HEK293T (cell line): ENCODE measurements around the gene IRAK1.

Source experiments
- CTCF ChIA-PET: fragments of 350-600 bp; formaldehyde crosslinking; extraction: SDS; loops from one replicate; lab custom pipeline; 2021; ENCODE audit warnings: antibody characterized with exemption, inconsistent platforms; lab: Yijun Ruan, JAX
- POLR2A ChIA-PET: fragments of 350-600 bp; formaldehyde crosslinking; extraction: SDS; loops from one replicate; lab custom pipeline; 2020; ENCODE audit warnings: antibody characterized with exemption, inconsistent platforms; lab: Yijun Ruan, JAX
- DNase-seq: peaks from one replicate; pipeline ENCODE4 v3.0.0; 2012; ENCODE audit warnings: mixed read lengths; ENCODE audit errors: extremely low spot score
- ARNT ChIP-seq: fragments of 450-650 bp; IDR thresholded peaks from 2 replicates; pipeline ENCODE4 v1.6.1; 2017; ENCODE audit warnings: mild to moderate bottlenecking
- BHLHE40 ChIP-seq: fragments of 450-650 bp; IDR thresholded peaks from 2 replicates; pipeline ENCODE4 v1.6.1; 2016; ENCODE audit warnings: mild to moderate bottlenecking, moderate library complexity, borderline replicate concordance
- CTBP1 ChIP-seq: fragments of 450-650 bp; IDR thresholded peaks from 2 replicates; pipeline ENCODE4 v1.6.1; 2016; ENCODE audit warnings: borderline replicate concordance
- ELF4 ChIP-seq: fragments of 450-650 bp; IDR thresholded peaks from 2 replicates; pipeline ENCODE4 v1.6.1; 2017; ENCODE audit warnings: antibody characterized with exemption
- FOXA1 ChIP-seq: fragments of 450-650 bp; IDR thresholded peaks from 2 replicates; pipeline ENCODE4 v1.6.1; 2016; ENCODE audit warnings: mild to moderate bottlenecking
- FOXK2 ChIP-seq: fragments of 450-650 bp; IDR thresholded peaks from 2 replicates; pipeline ENCODE4 v1.6.1; 2016; ENCODE audit warnings: mild to moderate bottlenecking
- FOXM1 ChIP-seq: fragments of 450-650 bp; IDR thresholded peaks from 2 replicates; pipeline ENCODE4 v1.6.1; 2017; ENCODE audit warnings: mild to moderate bottlenecking, borderline replicate concordance
- HDGF ChIP-seq: fragments of 450-650 bp; IDR thresholded peaks from 2 replicates; pipeline ENCODE4 v1.6.1; 2017; ENCODE audit warnings: antibody characterized with exemption, borderline replicate concordance
- L3MBTL2 ChIP-seq: fragments of 450-650 bp; conservative IDR thresholded peaks from 2 replicates; pipeline ENCODE4 v1.6.1; 2016; ENCODE audit warnings: mild to moderate bottlenecking
- LEF1 ChIP-seq: fragments of 450-650 bp; IDR thresholded peaks from 2 replicates; pipeline ENCODE4 v1.6.1; 2017; ENCODE audit warnings: mild to moderate bottlenecking, borderline replicate concordance
- NFRKB ChIP-seq: fragments of 450-650 bp; IDR thresholded peaks from 2 replicates; pipeline ENCODE4 v1.6.1; 2016; ENCODE audit warnings: mild to moderate bottlenecking, moderate library complexity
- SP1 ChIP-seq: fragments of 450-650 bp; IDR thresholded peaks from 2 replicates; pipeline ENCODE4 v1.6.1; 2017
- SUZ12 ChIP-seq: fragments of 450-650 bp; IDR thresholded peaks from 2 replicates; pipeline ENCODE4 v1.6.1; 2016; ENCODE audit warnings: mild to moderate bottlenecking
- TARDBP ChIP-seq: fragments of 450-650 bp; IDR thresholded peaks from 2 replicates; pipeline ENCODE4 v1.6.1; 2016
- ZNF384 ChIP-seq: fragments of 450-650 bp; IDR thresholded peaks from 2 replicates; pipeline ENCODE4 v1.6.1; 2016
- TF ChIP-seq, protein P1 (sequence below): fragments of 450-650 bp; IDR thresholded peaks from 2 replicates; pipeline ENCODE4 v1.6.1; 2016

The IRAK1 gene

DNA sequence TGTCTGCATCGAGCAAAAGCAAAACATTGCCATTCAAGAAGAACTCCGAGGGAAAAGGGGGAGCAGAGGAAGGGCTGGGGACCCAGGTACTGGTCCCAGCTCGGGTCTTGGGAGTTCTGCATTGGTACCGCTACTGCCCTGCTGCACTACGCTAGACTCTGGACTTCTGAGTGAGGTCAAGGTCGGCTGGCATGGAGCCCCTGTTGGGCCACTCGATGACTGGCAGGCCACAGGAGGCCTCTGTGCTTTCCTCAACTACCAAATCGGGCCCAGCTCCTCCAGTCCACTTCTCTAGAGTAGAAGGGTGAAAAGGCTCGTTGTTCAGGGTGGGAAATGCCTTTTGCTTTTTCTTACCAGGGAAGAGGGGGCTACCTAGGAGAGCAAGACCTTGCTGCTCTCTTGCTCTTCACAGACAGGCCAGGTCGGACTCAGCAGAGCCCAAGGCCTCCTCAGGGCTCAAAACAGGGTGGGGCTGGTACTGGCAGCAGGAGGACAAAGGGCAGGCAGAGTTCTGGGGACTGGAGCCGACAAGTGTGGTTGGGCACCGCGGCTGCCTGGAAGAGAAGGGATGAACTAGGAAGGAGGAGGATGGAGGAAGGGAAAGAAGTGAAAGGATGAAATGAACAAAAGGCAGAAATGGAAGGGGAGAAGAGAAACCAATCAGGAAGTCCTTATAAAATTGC, 8.9 kb upstream of the IRAK1 start:
- TF ChIP-seq SP1 (no peak), FOXK2 (no peak), FOXA1 (no peak), L3MBTL2 (no peak), ZNF384 (no peak), ELF4 (no peak), LEF1 (no peak), TARDBP (no peak), BHLHE40 (no peak), SUZ12 (no peak), NFRKB (no peak), FOXM1 (no peak), ARNT (no peak), CTBP1 (no peak), HDGF (no peak)
- TF ChIP-seq, protein P1, sequence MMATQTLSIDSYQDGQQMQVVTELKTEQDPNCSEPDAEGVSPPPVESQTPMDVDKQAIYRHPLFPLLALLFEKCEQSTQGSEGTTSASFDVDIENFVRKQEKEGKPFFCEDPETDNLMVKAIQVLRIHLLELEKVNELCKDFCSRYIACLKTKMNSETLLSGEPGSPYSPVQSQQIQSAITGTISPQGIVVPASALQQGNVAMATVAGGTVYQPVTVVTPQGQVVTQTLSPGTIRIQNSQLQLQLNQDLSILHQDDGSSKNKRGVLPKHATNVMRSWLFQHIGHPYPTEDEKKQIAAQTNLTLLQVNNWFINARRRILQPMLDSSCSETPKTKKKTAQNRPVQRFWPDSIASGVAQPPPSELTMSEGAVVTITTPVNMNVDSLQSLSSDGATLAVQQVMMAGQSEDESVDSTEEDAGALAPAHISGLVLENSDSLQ = no peak
- DNase-seq = no peak
- ChIA-PET CTCF (interaction anchor here (0.6 to 2.3 kb wide), 3 partner anchors 15 to 19 kb away, joined by 3 to 13 read pairs (median 3); no protein-coding TSS in a partner anchor), POLR2A (interaction anchor here (1.0 kb wide), 1 partner anchor 12 kb away, joined by 3 read pairs; no protein-coding TSS in a partner anchor)

DNA sequence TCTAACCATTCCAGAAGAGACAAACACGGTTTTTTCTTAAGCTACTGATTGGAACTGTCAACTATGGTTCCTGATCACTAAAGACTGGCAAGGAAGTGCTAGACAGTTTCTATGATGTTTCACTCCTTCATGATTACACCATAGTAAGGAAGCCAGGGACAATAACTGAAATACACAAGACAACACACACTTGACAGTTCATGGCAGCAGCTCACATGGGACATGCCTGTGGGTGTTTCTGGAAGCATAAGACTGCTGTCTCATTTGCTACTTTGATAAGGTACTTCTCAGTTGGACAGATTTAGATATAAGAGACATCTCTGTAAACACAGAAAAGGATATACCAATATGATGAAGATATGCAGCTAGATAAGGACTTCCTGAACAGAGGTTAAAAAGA, 8.3 kb upstream of the IRAK1 start:
- CTCF ChIA-PET = interaction anchor here (0.6 to 1.2 kb wide), 2 partner anchors 17 to 20 kb away, joined by 3 read pairs; no protein-coding TSS in a partner anchor

DNA sequence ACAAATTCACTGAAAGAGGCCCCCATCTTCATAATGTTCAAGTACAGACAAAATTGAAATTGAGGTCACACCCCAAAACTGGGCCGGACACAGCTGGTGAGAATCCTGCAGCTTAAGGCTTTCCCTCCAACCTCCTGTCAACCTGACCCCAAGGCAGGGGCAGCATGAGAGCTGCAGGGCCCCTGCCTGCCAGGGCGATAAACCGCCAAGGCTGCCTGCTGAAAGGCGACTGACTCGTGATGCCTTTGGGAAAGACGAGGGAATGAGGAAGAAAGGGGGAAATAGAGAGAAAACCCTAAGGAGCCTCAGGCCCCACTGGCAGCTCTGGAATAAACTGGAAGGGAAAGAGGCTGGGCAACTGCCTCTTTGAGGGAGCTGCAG, 7.3 kb upstream of the IRAK1 start:
- CTCF ChIA-PET = no interaction called here

More for the DNA sequence above, 8.3 kb upstream of the IRAK1 start:
- no peak for DNase-seq
- POLR2A ChIA-PET = interaction anchor here (1.0 kb wide), 1 partner anchor 13 kb away, joined by 3 read pairs; no protein-coding TSS in a partner anchor
- TF ChIP-seq BHLHE40 (no peak), CTBP1 (no peak), SUZ12 (no peak), LEF1 (no peak), L3MBTL2 (no peak), HDGF (no peak), ZNF384 (no peak), FOXA1 (no peak), NFRKB (no peak), FOXK2 (no peak), SP1 (no peak), ELF4 (no peak), ARNT (no peak), TARDBP (no peak), FOXM1 (no peak)
- TF ChIP-seq, protein P1 = no peak

DNA sequence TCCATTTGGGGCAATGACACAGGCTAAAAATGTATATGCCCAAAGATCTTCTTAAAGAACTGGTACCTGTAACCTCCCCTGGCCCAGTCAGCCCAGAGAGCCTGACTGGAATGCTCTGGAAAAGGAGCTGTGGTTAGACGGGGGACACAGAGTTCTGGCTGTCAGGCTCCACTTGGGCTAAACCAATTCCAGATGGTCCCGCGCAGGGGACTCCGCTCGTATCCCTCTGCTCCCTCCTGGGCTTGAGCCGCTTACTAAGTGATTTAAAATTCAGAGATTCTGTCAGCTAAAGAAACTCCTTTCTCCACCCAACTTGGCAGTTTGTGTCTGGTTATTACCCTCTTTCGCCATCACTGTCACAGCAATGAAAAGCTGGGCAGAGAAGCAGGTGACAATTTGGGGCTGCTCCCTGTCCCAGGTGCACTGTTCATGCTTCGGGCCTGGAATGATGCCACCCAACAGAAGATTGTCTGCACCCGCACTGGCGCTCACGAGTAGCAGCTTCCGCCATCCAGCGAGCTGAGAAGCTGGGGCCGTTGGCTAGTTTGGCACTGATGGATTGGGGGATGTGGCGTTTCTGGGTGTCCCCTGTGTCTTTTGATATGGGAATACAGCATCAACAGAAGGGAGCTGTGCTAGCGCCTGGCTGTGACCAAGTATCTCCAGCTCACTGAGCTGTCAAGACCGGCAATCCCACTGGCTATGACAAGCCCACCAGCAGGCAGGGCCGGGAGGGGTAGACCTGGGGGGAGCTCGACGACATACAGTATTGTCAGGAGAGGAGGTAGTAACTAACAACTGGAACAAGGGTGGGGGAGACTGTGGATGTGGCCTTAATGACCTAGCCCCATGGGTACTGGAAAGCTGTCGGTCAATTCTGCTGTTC, 6.7 kb upstream of the IRAK1 start:
- DNase-seq = no peak
- CTCF ChIA-PET = interaction anchor here (1.1 kb wide), 1 partner anchor 13 kb away, joined by 9 read pairs; no protein-coding TSS in a partner anchor
- POLR2A ChIA-PET = no interaction called here
- TF ChIP-seq BHLHE40 (no peak), LEF1 (no peak), FOXA1 (no peak), ZNF384 (no peak), SUZ12 (no peak), NFRKB (no peak), CTBP1 (no peak)

More for the DNA sequence above, 7.3 kb upstream of the IRAK1 start:
- no peak for TF ChIP-seq ZNF384
- no peak for TF ChIP-seq CTBP1
- no peak for TF ChIP-seq FOXA1
- TF ChIP-seq BHLHE40 = no peak
- no peak for TF ChIP-seq SP1
- no peak for DNase-seq
- POLR2A ChIA-PET = no interaction called here

DNA sequence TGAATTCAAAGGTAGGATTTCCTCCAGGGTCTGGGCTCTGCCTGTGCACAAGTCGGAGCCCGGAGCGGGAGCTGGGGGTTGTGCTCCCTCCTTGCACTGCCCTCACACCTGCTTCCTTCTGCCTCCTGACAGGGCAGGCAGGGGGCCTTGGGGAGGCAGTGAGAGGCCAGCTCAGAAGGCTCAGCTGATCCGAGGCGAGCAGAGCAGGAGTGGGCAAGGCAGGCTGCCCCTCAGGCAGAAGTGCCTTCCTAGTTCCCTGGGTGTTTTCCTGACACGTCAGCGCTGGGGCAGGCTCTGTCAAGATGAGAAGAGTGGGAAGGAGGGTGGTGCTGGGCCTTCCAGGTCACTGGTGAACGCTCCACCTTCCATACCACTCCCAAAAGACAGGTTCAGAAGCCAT, 5.5 kb upstream of the IRAK1 start:
- ChIA-PET CTCF (interaction anchor here (2.4 kb wide), 1 partner anchor 12 kb away, joined by 8 read pairs; no protein-coding TSS in a partner anchor), POLR2A (no interaction called here)
- TF ChIP-seq HDGF (no peak), BHLHE40 (no peak), SP1 (no peak), FOXM1 (no peak), ELF4 (no peak), LEF1 (no peak), NFRKB (no peak)
- DNase-seq = no peak

DNA sequence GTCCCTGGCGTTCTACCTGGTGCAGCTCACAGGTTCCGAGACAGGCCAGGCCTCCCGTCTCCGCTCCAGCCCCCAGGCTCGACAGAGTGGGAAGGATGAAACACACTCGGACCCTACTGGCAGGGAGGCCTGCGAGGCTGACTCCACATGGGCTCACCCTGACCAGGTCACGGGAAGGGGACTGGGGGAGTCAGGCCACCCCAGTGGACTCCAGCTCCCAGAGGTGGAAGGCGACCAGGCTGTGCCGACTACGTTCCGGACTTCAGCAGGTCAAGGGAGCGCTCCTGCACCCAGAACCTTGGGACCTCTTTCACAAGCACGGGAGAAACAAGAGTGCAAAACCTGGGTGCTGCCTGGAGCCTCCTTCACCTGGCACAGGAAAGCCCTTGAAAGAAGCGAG, 4.6 kb upstream of the IRAK1 start:
- no peak for DNase-seq
- ChIA-PET POLR2A (no interaction called here), CTCF (interaction anchor here (0.6 to 2.4 kb wide), 2 partner anchors 11 to 284 kb away, joined by 3 to 8 read pairs; no protein-coding TSS in a partner anchor)
- TF ChIP-seq CTBP1 (no peak), NFRKB (no peak)
